Progenitor cell of endocrine pancreas (in vitro differentiated cells): ENCODE measurements around the gene NLRP5. TPM values are rescaled to one million over a fixed set of nuclear protein-coding genes. Genes with fewer than 3 reads are reported as not detected.

Experiments
- DNase-seq: peaks from one replicate; pipeline ENCODE4 v3.0.0; 2021; ENCODE audit warnings: low spot score; ENCODE audit not compliant: unreplicated experiment
- H3K27ac Mint-ChIP-seq: 2 replicates; pipeline ENCODE4 v1.8.0; 2021; ENCODE audit warnings: mild to moderate bottlenecking, moderate library complexity, mixed read lengths
- H3K27me3 Mint-ChIP-seq: 2 replicates; pipeline ENCODE4 v1.8.0; 2021; ENCODE audit warnings: mixed read lengths
- H3K36me3 Mint-ChIP-seq: 2 replicates; pipeline ENCODE4 v1.8.0; 2022; ENCODE audit warnings: mixed read lengths; ENCODE audit not compliant: insufficient read depth
- H3K4me1 Mint-ChIP-seq: 2 replicates; pipeline ENCODE4 v1.8.0; 2021; ENCODE audit warnings: low read depth, mixed read lengths
- H3K4me3 Mint-ChIP-seq: 2 replicates; pipeline ENCODE4 v1.8.0; 2021; ENCODE audit warnings: low read depth, mild to moderate bottlenecking, moderate library complexity, mixed read lengths
- H3K9me3 Mint-ChIP-seq: 2 replicates; pipeline ENCODE4 v1.8.0; 2021; ENCODE audit warnings: low read depth, mixed read lengths
- CTCF ChIP-seq: fragments of 200-600 bp; sonication (generic); IDR thresholded peaks from one replicate; pipeline ENCODE4 v1.5.0; 2021; ENCODE audit warnings: antibody characterized with exemption, mild to moderate bottlenecking; ENCODE audit not compliant: unreplicated experiment
- total RNA-seq: library from RNA; stranded (reverse); gene quantifications from 2 replicates; pipeline ENCODE4 v1.2.1, GENCODE V29; 2021

The NLRP5 gene
- total RNA-seq, 1 donor from 2014 or later = not detected

GRCh38 chr19:56026769-56027168, 40.2 kb downstream of the NLRP5 start:
- Mint-ChIP-seq H3K4me3 (no peak overlapping the region), H3K27ac (no peak overlapping the region), H3K27me3 (no peaks in the 10 kb centered on the region), H3K9me3 (peaks cover 35% of the 10 kb centered on the region), H3K4me1 (no peaks in the 10 kb centered on the region), H3K36me3 (peaks cover 4% of the 10 kb centered on the region)
- TF ChIP-seq CTCF = no peak
- DNase-seq = no peak

DNA sequence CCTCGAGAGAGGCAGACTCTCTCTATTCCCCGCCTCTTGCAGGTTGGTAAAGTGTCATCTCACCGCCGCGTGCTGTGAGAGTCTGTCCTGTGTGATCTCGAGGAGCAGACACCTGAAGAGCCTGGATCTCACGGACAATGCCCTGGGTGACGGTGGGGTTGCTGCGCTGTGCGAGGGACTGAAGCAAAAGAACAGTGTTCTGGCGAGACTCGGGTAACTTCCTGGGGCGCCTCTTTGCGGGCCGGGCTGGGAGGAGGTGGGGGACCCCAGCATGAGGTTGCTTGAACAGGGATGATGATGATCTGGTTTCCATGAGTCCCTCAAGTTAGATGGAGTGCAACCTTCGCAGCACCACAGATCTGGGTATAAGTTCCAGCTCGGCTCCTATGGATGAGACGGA, 67.0 kb downstream of the NLRP5 start:
- no peak for DNase-seq
- no peaks in the 10 kb centered on the region for H3K4me1 Mint-ChIP-seq
- H3K27me3 Mint-ChIP-seq = no peaks in the 10 kb centered on the region
- peaks cover 57% of the 10 kb centered on the region for H3K9me3 Mint-ChIP-seq
- no peak for TF ChIP-seq CTCF
- no peak overlapping the region for H3K4me3 Mint-ChIP-seq
- H3K27ac Mint-ChIP-seq = no peak overlapping the region
- H3K36me3 Mint-ChIP-seq = peaks cover 4% of the 10 kb centered on the region

DNA sequence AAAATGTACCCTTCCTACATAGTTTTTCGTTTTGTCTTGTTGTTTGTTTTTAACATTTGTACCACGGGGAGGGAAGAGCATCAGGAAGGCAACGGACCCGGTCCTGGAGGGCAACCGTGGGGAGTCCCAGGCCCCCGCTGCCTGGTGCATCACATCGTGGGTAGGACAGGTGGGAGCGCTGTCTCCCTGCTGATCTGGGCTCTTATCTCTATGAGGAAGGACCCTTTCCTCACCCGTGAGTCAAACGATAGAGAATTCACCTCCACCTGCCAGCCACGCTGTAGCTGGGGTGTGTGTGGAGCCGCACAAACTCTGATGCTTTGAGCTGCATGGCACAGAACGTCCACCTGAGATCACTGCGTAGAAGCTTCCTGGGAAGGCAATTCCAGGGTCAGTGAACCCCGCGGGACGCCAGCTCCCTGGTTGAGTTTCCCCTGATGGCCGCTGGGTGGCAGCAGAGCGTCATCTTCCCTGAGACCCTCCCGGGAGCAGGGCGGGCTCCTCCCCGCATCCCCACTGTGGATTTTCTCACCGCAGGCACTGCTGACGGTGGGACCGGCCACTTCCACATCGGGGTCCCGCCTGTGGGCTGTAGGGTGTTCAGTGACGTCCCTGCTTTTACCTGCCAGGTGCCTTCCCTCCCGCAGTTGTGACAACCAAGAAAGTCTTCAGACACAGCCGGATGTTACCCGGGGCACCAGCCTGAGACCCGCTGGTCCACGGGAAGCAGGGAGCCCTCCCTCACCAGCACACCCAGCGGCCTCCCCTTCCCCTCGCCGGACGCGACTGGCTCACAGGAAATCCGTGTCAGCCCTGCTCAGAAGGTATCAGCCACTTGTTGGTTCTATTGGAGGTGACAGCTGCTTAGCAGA, 79.8 kb downstream of the NLRP5 start:
- peak; percentile 95 for TF ChIP-seq CTCF
- Mint-ChIP-seq H3K27me3 (peaks cover 23% of the 10 kb centered on the region), H3K4me3 (peak overlapping the region; percentile 35), H3K36me3 (no peaks in the 10 kb centered on the region), H3K9me3 (peaks cover 11% of the 10 kb centered on the region), H3K27ac (no peak overlapping the region), H3K4me1 (no peaks in the 10 kb centered on the region)
- peak; percentile 71 for DNase-seq

GRCh38 chr19:56069642-56070041, 83.1 kb downstream of the NLRP5 start:
- Mint-ChIP-seq H3K36me3 (no peaks in the 10 kb centered on the region), H3K27me3 (peaks cover 25% of the 10 kb centered on the region), H3K4me3 (no peak overlapping the region), H3K9me3 (no peaks in the 10 kb centered on the region), H3K27ac (no peak overlapping the region), H3K4me1 (no peaks in the 10 kb centered on the region)
- no peak for DNase-seq
- TF ChIP-seq CTCF = no peak

DNA sequence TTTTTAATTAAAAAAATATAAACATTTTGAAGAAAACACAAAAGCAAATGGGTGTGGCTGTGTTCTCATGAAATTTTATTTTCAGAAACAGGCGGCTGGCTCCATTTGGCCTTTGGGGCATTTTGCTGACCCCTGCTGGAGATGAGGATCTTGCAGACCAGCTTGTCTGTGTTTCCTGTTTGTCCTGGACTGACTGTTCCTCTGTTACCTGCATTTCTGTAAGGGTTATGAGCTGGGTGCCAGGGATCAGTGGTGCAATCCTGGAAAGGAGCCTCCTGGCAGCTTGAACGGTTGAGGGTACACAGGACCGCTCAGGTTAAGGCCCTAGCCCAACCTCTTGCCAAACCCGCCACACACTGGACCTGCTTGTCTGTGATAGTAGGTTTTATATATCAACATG, 84.6 kb downstream of the NLRP5 start:
- Mint-ChIP-seq H3K4me3 (no peak overlapping the region), H3K4me1 (no peaks in the 10 kb centered on the region), H3K27ac (no peak overlapping the region), H3K36me3 (no peaks in the 10 kb centered on the region), H3K9me3 (no peaks in the 10 kb centered on the region), H3K27me3 (peaks cover 22% of the 10 kb centered on the region)
- TF ChIP-seq CTCF = peak; percentile 52
- DNase-seq = no peak
